DOHH2 (cell line): ENCODE measurements around the gene ARHGAP24.

Source experiments
- EZH2phosphoT487 ChIP-seq: fragments of 200-600 bp; sonication (generic); IDR thresholded peaks from 2 replicates; pipeline ENCODE4 v1.6.1; 2017; ENCODE audit warnings: borderline replicate concordance, mild to moderate bottlenecking, antibody characterized with exemption, low read length, moderate library complexity, mixed read lengths
- TF ChIP-seq, protein P1 (sequence below): fragments of 200-600 bp; sonication (generic); IDR thresholded peaks from one replicate; pipeline ENCODE4 v1.5.1; 2014; ENCODE audit warnings: antibody characterized with exemption, mild to moderate bottlenecking, low read depth, low read length; ENCODE audit not compliant: poor library complexity, severe bottlenecking

DNA sequence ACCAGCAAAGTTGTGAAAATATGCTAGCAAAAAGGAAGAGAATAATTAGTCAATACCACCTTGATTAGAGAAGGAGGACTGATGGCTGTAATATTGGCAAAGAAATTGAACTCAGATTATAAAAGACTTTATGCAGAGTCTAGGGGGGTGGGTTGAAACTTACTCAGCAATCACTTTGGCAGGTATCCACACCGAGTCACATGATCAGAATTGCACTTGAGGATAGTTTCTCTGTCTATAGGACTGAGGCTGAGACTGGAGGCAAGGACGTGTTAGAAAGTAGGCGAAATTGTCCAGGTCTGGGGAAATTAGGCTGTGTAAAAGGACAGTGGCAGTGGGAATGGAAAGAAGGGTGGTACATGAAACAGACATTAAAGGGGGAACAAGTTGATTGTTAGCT, 284.4 kb downstream of the ARHGAP24 start:
- TF ChIP-seq EZH2phosphoT487: no peak
- TF ChIP-seq, protein P1, sequence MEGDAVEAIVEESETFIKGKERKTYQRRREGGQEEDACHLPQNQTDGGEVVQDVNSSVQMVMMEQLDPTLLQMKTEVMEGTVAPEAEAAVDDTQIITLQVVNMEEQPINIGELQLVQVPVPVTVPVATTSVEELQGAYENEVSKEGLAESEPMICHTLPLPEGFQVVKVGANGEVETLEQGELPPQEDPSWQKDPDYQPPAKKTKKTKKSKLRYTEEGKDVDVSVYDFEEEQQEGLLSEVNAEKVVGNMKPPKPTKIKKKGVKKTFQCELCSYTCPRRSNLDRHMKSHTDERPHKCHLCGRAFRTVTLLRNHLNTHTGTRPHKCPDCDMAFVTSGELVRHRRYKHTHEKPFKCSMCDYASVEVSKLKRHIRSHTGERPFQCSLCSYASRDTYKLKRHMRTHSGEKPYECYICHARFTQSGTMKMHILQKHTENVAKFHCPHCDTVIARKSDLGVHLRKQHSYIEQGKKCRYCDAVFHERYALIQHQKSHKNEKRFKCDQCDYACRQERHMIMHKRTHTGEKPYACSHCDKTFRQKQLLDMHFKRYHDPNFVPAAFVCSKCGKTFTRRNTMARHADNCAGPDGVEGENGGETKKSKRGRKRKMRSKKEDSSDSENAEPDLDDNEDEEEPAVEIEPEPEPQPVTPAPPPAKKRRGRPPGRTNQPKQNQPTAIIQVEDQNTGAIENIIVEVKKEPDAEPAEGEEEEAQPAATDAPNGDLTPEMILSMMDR: no peak
